ENCODE results near the gene FGFR2. TPM values are rescaled to one million over a fixed set of nuclear protein-coding genes. Genes with fewer than 3 reads are reported as not detected.

FGFR2 gene
- total and polyA plus RNA-seq, 12 donors: 0.09 to 0.81 (median 0.51) TPM

- WGBS, 2 donors: 47 to 62% methylated on average over 9 of the region's 9 CpGs
- Histone ChIP-seq H3K27ac (no peak overlapping the region), H3K4me3 (no peak overlapping the region), H3K4me1 (peaks cover 0 to 19% (median 15%) of the 10 kb centered on the region in 9 donors), H3K27me3 (peaks cover 11 to 94% (median 78%) of the 10 kb centered on the region in 7 donors), H3K9me3 (no peaks in the 10 kb centered on the region), H3K36me3 (no peaks in the 10 kb centered on the region)
- DNase-seq: no peak
- no peak for ATAC-seq
- no peak for TF ChIP-seq CTCF (IDR thresholded peaks at IDR 0.05)
- intact Hi-C loops (cut with DNase I): loop anchor here in 1 of 10 donors (10.0 kb wide), 1 partner anchor 656 kb away; no protein-coding TSS in a partner anchor
These were observed 2.4 kb upstream of the FGFR2 start for GRCh38 chr10:121600611-121601010.

GRCh38 chr10:121599947-121600346, 1.7 kb upstream of the FGFR2 start:
- 43 to 45% methylated on average over 8 of the region's 8 CpGs for WGBS, 2 donors
- Histone ChIP-seq H3K4me1 (peaks cover 0 to 19% (median 15%) of the 10 kb centered on the region in 9 donors), H3K36me3 (no peaks in the 10 kb centered on the region), H3K27me3 (peaks cover 11 to 90% (median 83%) of the 10 kb centered on the region in 7 donors), H3K27ac (no peak overlapping the region), H3K4me3 (no peak overlapping the region), H3K9me3 (no peaks in the 10 kb centered on the region)
- intact Hi-C loops (cut with DNase I): loop anchor here in 1 of 10 donors (10.0 kb wide), 1 partner anchor 655 kb away; no protein-coding TSS in a partner anchor
- TF ChIP-seq CTCF (IDR thresholded peaks at IDR 0.05): no peak
- no peak for DNase-seq
- ATAC-seq: no peak

- peak overlapping the region in 1 of 10 donors; percentile 0 for H3K27ac ChIP-seq
- intact Hi-C loops (cut with DNase I): no loop called here
- no peaks in the 10 kb centered on the region for H3K9me3 ChIP-seq
- H3K4me1 ChIP-seq: peaks cover 0 to 19% (median 15%) of the 10 kb centered on the region in 9 donors
- H3K36me3 ChIP-seq: no peaks in the 10 kb centered on the region
- peaks cover 11 to 94% (median 82%) of the 10 kb centered on the region in 7 donors for H3K27me3 ChIP-seq
- TF ChIP-seq CTCF (IDR thresholded peaks at IDR 0.05): peak in 1 of 9 donors; percentile 0
- peak in 1 of 8 donors; percentile 9 for ATAC-seq
- H3K4me3 ChIP-seq: peak overlapping the region in 9 of 10 donors; percentile 31 to 60 (median 44)
- WGBS, 2 donors: 1 to 2% methylated on average over 77 of the region's 77 CpGs
- DNase-seq: peak in 1 of 2 donors; percentile 16
These were observed 561 bp downstream of the FGFR2 start for GRCh38 chr10:121597504-121598262.

GRCh38 chr10:121596689-121597503, 1.3 kb downstream of the FGFR2 start:
- peaks cover 11 to 89% (median 77%) of the 10 kb centered on the region in 7 donors for H3K27me3 ChIP-seq
- peak in 7 of 8 donors; percentile 13 to 64 (median 43) for ATAC-seq
- H3K36me3 ChIP-seq: no peaks in the 10 kb centered on the region
- H3K27ac ChIP-seq: no peak overlapping the region
- no peaks in the 10 kb centered on the region for H3K9me3 ChIP-seq
- peak in 5 of 9 donors; percentile 12 to 41 (median 36) for TF ChIP-seq CTCF (IDR thresholded peaks at IDR 0.05)
- DNase-seq: peak; percentile 16 to 24
- peak overlapping the region in 9 of 10 donors; percentile 31 to 60 (median 44) for H3K4me3 ChIP-seq
- intact Hi-C loops (cut with DNase I): no loop called here
- peaks cover 0 to 19% (median 15%) of the 10 kb centered on the region in 9 donors for H3K4me1 ChIP-seq
- WGBS, 2 donors: 10 to 11% methylated on average over 54 of the region's 54 CpGs

Measured in heart right ventricle (tissue), 16 donors.